HG02759 (cell line): ENCODE measurements around the gene NAXD.
"Not testable (repeated sequence)": the region's sequence is repeated elsewhere in the genome, so short reads cannot be mapped to it uniquely, and the experiment has no call there.

Source experiments
- ATAC-seq: cut with Tn5 transposase; IDR thresholded peaks from one replicate; pipeline ENCODE4 v1.9.1; 2021; ENCODE audit warnings: mild to moderate bottlenecking, moderate library complexity; ENCODE audit not compliant: unreplicated experiment

The NAXD gene

GRCh38 chr13:110627761-110628476 is 12.6 kb downstream of the NAXD start:
- no peak for ATAC-seq

- no peak for ATAC-seq
Measured at GRCh38 chr13:110628477-110628793, 13.1 kb downstream of the NAXD start.

- ATAC-seq, result no peak
Measured at GRCh38 chr13:110628952-110629701, 13.8 kb downstream of the NAXD start.

- no peak for ATAC-seq
Measured at GRCh38 chr13:110629735-110630134, 14.4 kb downstream of the NAXD start.

- ATAC-seq, result no peak
Measured at GRCh38 chr13:110630566-110631119, 15.3 kb downstream of the NAXD start.

- ATAC-seq, result not testable (repeated sequence)
Measured at GRCh38 chr13:110632255-110632654, 16.9 kb downstream of the NAXD start.

GRCh38 chr13:110633776-110634175 is 18.4 kb downstream of the NAXD start:
- ATAC-seq, result no peak

- no peak for ATAC-seq
Measured at GRCh38 chr13:110634558-110634957, 19.2 kb downstream of the NAXD start.

- ATAC-seq, result no peak
Measured at GRCh38 chr13:110635405-110636002, 20.2 kb downstream of the NAXD start.

GRCh38 chr13:110636053-110636475 is 20.7 kb downstream of the NAXD start:
- ATAC-seq, result no peak

GRCh38 chr13:110636701-110637201 is 21.4 kb downstream of the NAXD start:
- ATAC-seq, result no peak

GRCh38 chr13:110637275-110637674 is 21.9 kb downstream of the NAXD start:
- no peak for ATAC-seq

- ATAC-seq, result no peak
Measured at GRCh38 chr13:110637747-110638146, 22.4 kb downstream of the NAXD start.

- no peak for ATAC-seq
Measured at GRCh38 chr13:110638257-110638656, 22.9 kb downstream of the NAXD start.

- no peak for ATAC-seq
Measured at GRCh38 chr13:110638814-110639806, 23.8 kb downstream of the NAXD start.

GRCh38 chr13:110639935-110640334 is 24.6 kb downstream of the NAXD start:
- ATAC-seq, result no peak

- ATAC-seq, result no peak
Measured at GRCh38 chr13:110640591-110641029, 25.3 kb downstream of the NAXD start.

- no peak for ATAC-seq
Measured at GRCh38 chr13:110641055-110642015, 26.0 kb downstream of the NAXD start.

- no peak for ATAC-seq
Measured at GRCh38 chr13:110642291-110642981, 27.1 kb downstream of the NAXD start.
